PC-3 (cell line): ENCODE data around the gene ANXA9. TPM values are rescaled to one million over a fixed set of nuclear protein-coding genes. Genes with fewer than 3 reads are reported as not detected.

ENCODE experiments used
- ATAC-seq: fragments of 200-7000 bp; cut with Tn5 transposase; 2 replicates; pipeline ENCODE4 v1.9.1; 2020; ENCODE audit warnings: mild to moderate bottlenecking, moderate library complexity
- Bru-seq: library from RNA; stranded (reverse); fragments of 400-500 nt; gene quantifications from one replicate; lab custom pipeline; 2021; lab: Mats Ljungman, UMichigan
- BruChase-seq, 2 experiments: library from RNA; stranded (reverse); fragments of 400-500 nt; gene quantifications; one replicate each; lab custom pipeline; 2021; lab: Mats Ljungman, UMichigan
- BruUV-seq: library from RNA; stranded (reverse); fragments of 400-500 nt; replicated peaks from 2 replicates; lab custom pipeline; 2021; lab: Mats Ljungman, UMichigan
- CTCF ChIA-PET: fragments of 300-600 bp; sonication (Branson Sonifier 250); formaldehyde crosslinking; loops from one replicate; lab custom pipeline; 2022; ENCODE audit warnings: antibody characterized with exemption; lab: Charles Lee
- POLR2A ChIA-PET: fragments of 300-600 bp; sonication (Branson Sonifier 250); formaldehyde crosslinking; loops from one replicate; lab custom pipeline; 2022; ENCODE audit warnings: antibody characterized with exemption; ENCODE audit not compliant: unreplicated experiment; lab: Charles Lee
- DNase-seq: peaks from one replicate; pipeline ENCODE4 v3.0.0-alpha.2; 2015
- H2AFZ ChIP-seq: fragments of 300-600 bp; sonication (generic); 2 replicates; pipeline ENCODE4 v1.6.0; 2016; ENCODE audit warnings: antibody characterized with exemption, low read length
- H3F3A ChIP-seq: fragments of 300-600 bp; sonication (generic); one replicate; pipeline ENCODE4 v1.6.0; 2017; ENCODE audit warnings: antibody characterized with exemption, low read length, control low read depth, mild to moderate bottlenecking; ENCODE audit not compliant: unreplicated experiment
- H3K27ac ChIP-seq: fragments of 300-600 bp; sonication (generic); 2 replicates; pipeline ENCODE4 v1.5.1; 2016; ENCODE audit warnings: mild to moderate bottlenecking, low read length
- H3K27me3 ChIP-seq: fragments of 300-600 bp; sonication (generic); 2 replicates; pipeline ENCODE4 v1.6.1; 2016; ENCODE audit warnings: low read length, mixed read lengths
- H3K36me3 ChIP-seq: fragments of 300-600 bp; sonication (generic); 2 replicates; pipeline ENCODE4 v1.6.1; 2016; ENCODE audit warnings: low read depth, mixed run types, low read length, mixed read lengths
- H3K4me1 ChIP-seq: fragments of 300-600 bp; sonication (generic); 2 replicates; pipeline ENCODE4 v1.5.1; 2016; ENCODE audit warnings: low read length; ENCODE audit not compliant: insufficient read depth
- H3K4me2 ChIP-seq: fragments of 300-600 bp; sonication (generic); 2 replicates; pipeline ENCODE4 v1.6.0; 2016; ENCODE audit warnings: low read length
- H3K4me3 ChIP-seq: fragments of 300-600 bp; sonication (generic); 2 replicates; pipeline ENCODE4 v1.5.1; 2016; ENCODE audit warnings: mild to moderate bottlenecking, low read length, mixed read lengths
- H3K79me2 ChIP-seq: fragments of 300-600 bp; sonication (generic); 2 replicates; pipeline ENCODE4 v1.6.1; 2017; ENCODE audit warnings: low read length, mixed read lengths
- H3K9ac ChIP-seq: fragments of 300-600 bp; sonication (generic); 2 replicates; pipeline ENCODE4 v1.6.0; 2016; ENCODE audit warnings: mild to moderate bottlenecking, low read length
- H3K9me2 ChIP-seq: fragments of 300-600 bp; sonication (generic); replicated peaks from 2 replicates; pipeline ENCODE4 v1.6.1; 2016; ENCODE audit warnings: mixed run types, low read length, mixed read lengths
- H3K9me3 ChIP-seq: fragments of 300-600 bp; sonication (generic); 2 replicates; pipeline ENCODE4 v1.6.1; 2016; ENCODE audit warnings: low read length, mixed read lengths
- H4K20me1 ChIP-seq: fragments of 300-600 bp; sonication (generic); 2 replicates; pipeline ENCODE4 v1.6.1; 2016; ENCODE audit warnings: low read length, mixed read lengths
- CTCF ChIP-seq: fragments of 300-600 bp; sonication (generic); conservative IDR thresholded peaks from 2 replicates; pipeline ENCODE4 v1.5.1; 2017; ENCODE audit warnings: antibody characterized with exemption, low read depth, mild to moderate bottlenecking, low read length
- EZH2 ChIP-seq: fragments of 300-600 bp; sonication (generic); IDR thresholded peaks from one replicate; pipeline ENCODE4 v1.6.1; 2017; ENCODE audit warnings: antibody characterized with exemption, mild to moderate bottlenecking, low read length; ENCODE audit not compliant: unreplicated experiment
- EZH2phosphoT487 ChIP-seq: fragments of 300-600 bp; sonication (generic); IDR thresholded peaks from 2 replicates; pipeline ENCODE4 v1.6.1; 2018; ENCODE audit warnings: mild to moderate bottlenecking, antibody characterized with exemption, low read length, borderline replicate concordance
- intact Hi-C: fragments of 100-400 bp; cut with micrococcal nuclease; formaldehyde crosslinking; loops from 2 replicates; pipeline ENCODE4 v1.9.0; 2023
- long read RNA-seq: library from polyadenylated mRNA; unstranded; transcript quantifications from one replicate; pipeline ENCODE4 v2.0.0, GENCODE V29; 2021; ENCODE audit not compliant: unreplicated experiment
- total RNA-seq: library from RNA; depleted of rRNA; stranded (reverse); fragments of >200 nt; gene quantifications from 2 replicates; pipeline ENCODE4 v1.2.3, GENCODE V29; 2014; rRNA removed

The ANXA9 gene, protein sequence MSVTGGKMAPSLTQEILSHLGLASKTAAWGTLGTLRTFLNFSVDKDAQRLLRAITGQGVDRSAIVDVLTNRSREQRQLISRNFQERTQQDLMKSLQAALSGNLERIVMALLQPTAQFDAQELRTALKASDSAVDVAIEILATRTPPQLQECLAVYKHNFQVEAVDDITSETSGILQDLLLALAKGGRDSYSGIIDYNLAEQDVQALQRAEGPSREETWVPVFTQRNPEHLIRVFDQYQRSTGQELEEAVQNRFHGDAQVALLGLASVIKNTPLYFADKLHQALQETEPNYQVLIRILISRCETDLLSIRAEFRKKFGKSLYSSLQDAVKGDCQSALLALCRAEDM
- 0.18 and 0.75 TPM in 2 replicates for total RNA-seq
- percentile 26 among the genes with signal in this experiment for Bru-seq, nascent RNA
- percentile 21 among the genes with signal in this experiment for BruChase-seq, experiment 1, labeled RNA remaining after a 6-hour chase
- BruChase-seq, experiment 2, labeled RNA remaining after a 2-hour chase: percentile 19 among the genes with signal in this experiment
- long read RNA-seq, partial matches to known transcripts: 0 of 1 reads
- long read RNA-seq, other reads (novel, unspliced or antisense): 1 of 1 reads

- Histone ChIP-seq H3K79me2 (no peaks in the 10 kb centered on the region), H3K36me3 (no peaks in the 10 kb centered on the region; the same call in 1 of the 2 replicates), H3K4me1 (peaks cover 37% of the 10 kb centered on the region), H3K27me3 (no peaks in the 10 kb centered on the region), H3K4me2 (peak within 1 kb of the TSS; percentile 2; the same call in 1 of the 2 replicates), H3K9ac (no peak within 1 kb of the TSS), H3K4me3 (no peak within 1 kb of the TSS), H2AFZ (peak within 1 kb of the TSS; percentile 10; the same call in 1 of the 2 replicates), H4K20me1 (no peaks in the 10 kb centered on the region), H3K27ac (no peak within 1 kb of the TSS), H3K9me2 (no peaks in the 10 kb centered on the region), H3K9me3 (no peaks in the 10 kb centered on the region), H3F3A (peaks cover under 1% of the 10 kb centered on the region)
- no peak for ATAC-seq
- CTCF ChIA-PET: interaction anchor here (0.6 to 1.8 kb wide), 3 partner anchors 12 to 354 kb away, joined by 3 to 16 read pairs (median 4); no protein-coding TSS in a partner anchor
- peak; percentile 14 for DNase-seq
- POLR2A ChIA-PET: interaction anchor here (0.5 kb wide), 1 partner anchor 8 kb away, joined by 3 read pairs; no protein-coding TSS in a partner anchor
- BruUV-seq: no TSS peak
- TF ChIP-seq EZH2phosphoT487: no peak
- no peak for TF ChIP-seq EZH2
- TF ChIP-seq CTCF: no peak
- intact Hi-C loops: no loop called here
Measured at GRCh38 chr1:150981805-150982712, at the start of gene ANXA9. Gene ANXA9, plus strand, starts transcription at chr1:150982292. Its CDS starts 814 bp downstream, at chr1:150983106.

- no peak overlapping the region for H2AFZ ChIP-seq
- H3K9me2 ChIP-seq: no peaks in the 10 kb centered on the region
- no peak overlapping the region for H3K4me3 ChIP-seq
- ChIA-PET CTCF (no interaction called here), POLR2A (no interaction called here)
- H3K9me3 ChIP-seq: no peaks in the 10 kb centered on the region
- no peaks in the 10 kb centered on the region for H3K4me1 ChIP-seq
- no peaks in the 10 kb centered on the region for H3F3A ChIP-seq
- no peaks in the 10 kb centered on the region for H3K79me2 ChIP-seq
- TF ChIP-seq EZH2phosphoT487: no peak
- no peak for TF ChIP-seq EZH2
- TF ChIP-seq CTCF: no peak
- ATAC-seq (no peak), DNase-seq (no peak)
- no peaks in the 10 kb centered on the region for H3K27me3 ChIP-seq
- no peak overlapping the region for H3K27ac ChIP-seq
- BruUV-seq: no TSS peak
- intact Hi-C loops: no loop called here
- H3K4me2 ChIP-seq: no peak overlapping the region
- no peaks in the 10 kb centered on the region for H4K20me1 ChIP-seq
- H3K36me3 ChIP-seq: peaks cover 56% of the 10 kb centered on the region
- H3K9ac ChIP-seq: no peak overlapping the region
Measured at GRCh38 chr1:150944856-150945255, 37.2 kb upstream of the ANXA9 start.
